Neural cell (in vitro differentiated cells): Measurements from ENCODE around the gene ELOA2.

ENCODE experiments used
- CTCF ChIP-seq: fragments of 450-650 bp; IDR thresholded peaks from 2 replicates; pipeline ENCODE4 v1.5.1; 2014; ENCODE audit warnings: antibody characterized with exemption, mild to moderate bottlenecking, moderate library complexity; ENCODE audit not compliant: poor library complexity, severe bottlenecking
- EZH2 ChIP-seq: fragments of 200-600, 300-800 bp; shearing (Covaris generic), sonication (generic); IDR thresholded peaks from 2 replicates; pipeline ENCODE4 v1.6.1; 2014; ENCODE audit warnings: antibody characterized with exemption, low read length, borderline replicate concordance, mild to moderate bottlenecking; ENCODE audit not compliant: insufficient read depth, poor library complexity, severe bottlenecking
- SMC3 ChIP-seq: fragments of 450-650 bp; conservative IDR thresholded peaks from 2 replicates; pipeline ENCODE4 v1.6.1; 2014; ENCODE audit warnings: antibody characterized with exemption, mild to moderate bottlenecking, moderate library complexity; ENCODE audit not compliant: poor library complexity

- TF ChIP-seq CTCF (no peak), EZH2 (no peak), SMC3 (no peak)
Observed at GRCh38 chr18:47036927-47037578, 1.6 kb upstream of the ELOA2 start.
